Transverse colon (tissue), 4 donors: ENCODE data around the gene NEK6. TPM values are rescaled to one million over a fixed set of nuclear protein-coding genes. Genes with fewer than 3 reads are reported as not detected.

Experiments used
- DNase-seq: peaks from one replicate; pipeline ENCODE4 v3.0.0-alpha.2; 2019
- H3K27ac ChIP-seq, 4 donors: fragments of 200-600 bp; sonication (generic); 2 replicates each; pipeline ENCODE4 v1.5.1; 2016 to 2018; ENCODE audit warnings: inconsistent platforms in 4 of 4
- H3K27me3 ChIP-seq: fragments of 200-600 bp; sonication (generic); 2 replicates; pipeline ENCODE4 v1.5.1; 2017; ENCODE audit warnings: inconsistent platforms
- H3K36me3 ChIP-seq, 4 donors: fragments of 200-600 bp; sonication (generic); 2 replicates each; pipeline ENCODE4 v1.5.1; 2017 to 2019; ENCODE audit warnings: inconsistent platforms in 4 of 4
- H3K4me1 ChIP-seq, 4 donors: fragments of 200-600 bp; sonication (generic); 2 replicates each; pipeline ENCODE4 v1.5.1; 2017 to 2020; ENCODE audit warnings: inconsistent platforms in 4 of 4
- H3K4me3 ChIP-seq, 4 donors: fragments of 200-600 bp; sonication (generic); 1 replicate in 1 of 4; 2 replicates in 3 of 4; pipeline versions ENCODE4 v1.5.1 to v1.6.1; 2017 to 2019; ENCODE audit warnings: inconsistent platforms in 4 of 4
- H3K9me3 ChIP-seq, 2 donors: fragments of 200-600 bp; sonication (generic); 2 replicates each; pipeline ENCODE4 v1.5.1; 2017 to 2019; ENCODE audit warnings: inconsistent platforms in 2 of 2
- CTCF ChIP-seq, 5 experiments: fragments of 200-600 bp in 3 of 5; fragments of 450-650 bp in 2 of 5; sonication (generic) in 3 of 5; IDR thresholded peaks; 1 replicate in 2 of 5; 2 replicates in 3 of 5; pipeline ENCODE4 v1.5.1; 2016 to 2017; ENCODE audit warnings: antibody characterized with exemption in 5 of 5, inconsistent platforms in 3 of 5, mild to moderate bottlenecking in 2 of 5, moderate library complexity in 1 of 5
- EP300 ChIP-seq: sonication (generic); formaldehyde crosslinking; IDR thresholded peaks from one replicate; pipeline ENCODE4 v1.6.1; 2017; ENCODE audit warnings: antibody characterized with exemption, low read depth
- POLR2A ChIP-seq: fragments of 450-650 bp; IDR thresholded peaks from one replicate; pipeline ENCODE4 v1.6.1; 2016; ENCODE audit warnings: antibody characterized with exemption, mild to moderate bottlenecking, moderate library complexity
- POLR2AphosphoS5 ChIP-seq, 3 donors: sonication (generic); formaldehyde crosslinking; IDR thresholded peaks; one replicate each; pipeline ENCODE4 v1.6.1; 2016; ENCODE audit warnings: antibody characterized with exemption in 3 of 3
- WGBS, 2 donors: methylation state at CpG; one replicate each; pipeline ENCODE4 v1.1.5; 2018; ENCODE audit warnings: low coverage in 1 of 2; 5-methylcytosine and 5-hydroxymethylcytosine counted together
- in situ Hi-C, 4 donors: fragments of 200-750 bp; cut with MboI; loops; one replicate each; pipeline versions ENCODE4 v1.15.0 to v1.15.1; 2017; ENCODE audit warnings: low sequenced_read_pairs in 3 of 4, low pct_ligation_motif_present in 1 of 4, low pct_unique_long_range_greater_than_20kb in 1 of 4
- intact Hi-C: fragments of 100-400 bp; cut with DNase I; formaldehyde crosslinking; loops from one replicate; pipeline ENCODE4 v1.15.1; 2023; ENCODE audit warnings: low total_unique reads
- total RNA-seq, 4 donors: library from RNA; depleted of rRNA; stranded (reverse); fragments of >200 nt; gene quantifications; one replicate each; pipeline ENCODE4 v1.1.0, GENCODE V29; 2016

The NEK6 gene
- total RNA-seq, 4 donors from 2014 or later, result 12.3 to 31.1 (median 21.6) TPM

- in situ Hi-C loops (no loop called here), intact Hi-C loops (no loop called here)
- no peak for DNase-seq
- Histone ChIP-seq H3K9me3 (no peaks in the 10 kb centered on the region), H3K4me1 (peaks cover 32 to 84% (median 62%) of the 10 kb centered on the region in 4 donors), H3K36me3 (no peaks in the 10 kb centered on the region), H3K27ac (peak overlapping the region; percentile 83 to 95 (median 92)), H3K4me3 (no peak overlapping the region), H3K27me3 (no peaks in the 10 kb centered on the region)
- 86% methylated on average over 5 of the region's 5 CpGs; no CpG with 5 or more reads in 1 of the 2 donors for WGBS, 2 donors
- TF ChIP-seq CTCF (IDR thresholded peaks at IDR 0.05) (no peak), POLR2AphosphoS5 (IDR thresholded peaks at IDR 0.05) (no peak), EP300 (no peak), POLR2A (no peak)
Measured at GRCh38 chr9:124262649-124262972, 4.9 kb downstream of the NEK6 start.

DNA sequence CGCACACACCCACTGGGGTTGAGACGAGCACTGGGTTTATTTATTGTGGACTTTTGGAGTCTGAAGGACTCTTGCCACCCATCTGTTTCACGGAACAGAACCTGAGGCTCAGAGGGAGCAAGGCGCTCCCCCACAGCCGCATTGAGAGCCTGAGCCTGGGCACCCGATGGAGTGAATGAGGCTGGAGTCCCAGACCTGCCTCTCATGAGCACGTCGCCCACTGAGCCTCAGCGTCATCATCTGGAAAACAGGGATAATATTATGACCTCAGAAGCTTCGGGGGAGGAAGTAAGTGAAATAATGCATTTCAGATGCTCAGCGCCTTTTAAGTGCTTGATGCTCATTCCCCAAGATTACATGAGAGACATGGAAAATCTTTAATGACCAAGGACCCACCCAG lies 5.5 kb downstream of the NEK6 start:
- no peak overlapping the region for H3K4me3 ChIP-seq
- intact Hi-C loops (no loop called here), in situ Hi-C loops (no loop called here)
- no peaks in the 10 kb centered on the region for H3K27me3 ChIP-seq
- H3K4me1 ChIP-seq, result peaks cover 36 to 90% (median 66%) of the 10 kb centered on the region in 4 donors
- 82% methylated on average over 11 of the region's 11 CpGs; no CpG with 5 or more reads in 1 of the 2 donors for WGBS, 2 donors
- no peaks in the 10 kb centered on the region for H3K9me3 ChIP-seq
- no peaks in the 10 kb centered on the region for H3K36me3 ChIP-seq
- peak overlapping the region; percentile 51 to 95 (median 84) for H3K27ac ChIP-seq
- no peak for DNase-seq
- no peak for TF ChIP-seq POLR2AphosphoS5 (IDR thresholded peaks at IDR 0.05)
- no peak for TF ChIP-seq EP300
- TF ChIP-seq POLR2A, result no peak
- no peak for TF ChIP-seq CTCF (IDR thresholded peaks at IDR 0.05)

DNA sequence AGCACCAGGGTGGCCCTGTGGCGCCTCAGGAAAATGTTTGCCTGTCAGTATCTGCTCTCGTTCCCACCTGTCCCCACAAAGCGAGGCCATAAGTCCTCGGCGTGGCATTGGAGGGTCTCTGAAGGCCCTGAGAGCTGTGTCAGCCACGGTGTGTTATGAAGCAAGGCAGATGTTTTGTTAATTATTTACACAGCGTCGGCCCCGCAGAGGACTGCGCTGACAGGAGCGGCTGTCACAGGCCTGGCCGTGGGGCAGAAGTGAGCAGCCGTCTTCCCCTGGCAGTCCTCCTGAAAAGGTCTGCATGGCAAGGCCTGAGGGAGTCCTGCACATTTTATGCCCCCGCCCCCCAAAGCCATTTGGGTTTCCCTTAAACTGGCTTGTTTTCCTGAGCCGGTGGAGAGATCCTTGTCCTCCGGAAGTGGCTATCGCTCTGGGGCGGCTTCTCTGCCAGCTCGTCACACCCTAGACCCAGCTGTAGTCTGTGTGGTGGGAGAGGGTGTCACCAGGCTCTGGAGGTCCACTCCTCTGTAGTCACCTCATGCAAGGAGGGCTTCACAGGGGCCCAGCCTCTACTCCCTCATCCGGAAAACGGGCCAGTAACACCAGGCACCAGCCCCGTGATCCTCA lies 6.2 kb downstream of the NEK6 start:
- no peaks in the 10 kb centered on the region for H3K9me3 ChIP-seq
- H3K36me3 ChIP-seq, result no peaks in the 10 kb centered on the region
- peak overlapping the region in 1 of 4 donors; percentile 3 for H3K4me3 ChIP-seq
- no peak for DNase-seq
- H3K27ac ChIP-seq, result peak overlapping the region; percentile 51 to 95 (median 84)
- in situ Hi-C loops (no loop called here), intact Hi-C loops (no loop called here)
- H3K27me3 ChIP-seq, result no peaks in the 10 kb centered on the region
- TF ChIP-seq POLR2AphosphoS5 (IDR thresholded peaks at IDR 0.05), result no peak
- no peak for TF ChIP-seq EP300
- no peak for TF ChIP-seq CTCF (IDR thresholded peaks at IDR 0.05)
- TF ChIP-seq POLR2A, result no peak
- peaks cover 38 to 88% (median 66%) of the 10 kb centered on the region in 4 donors for H3K4me1 ChIP-seq
- 50% methylated on average over 22 of the region's 22 CpGs; no CpG with 5 or more reads in 1 of the 2 donors for WGBS, 2 donors

GRCh38 chr9:124264823-124265233 lies 7.1 kb downstream of the NEK6 start:
- Histone ChIP-seq H3K4me3 (no peak overlapping the region), H3K27ac (peak overlapping the region; percentile 51 to 95 (median 84)), H3K4me1 (peaks cover 38 to 82% (median 67%) of the 10 kb centered on the region in 4 donors), H3K9me3 (no peaks in the 10 kb centered on the region), H3K36me3 (no peaks in the 10 kb centered on the region), H3K27me3 (no peaks in the 10 kb centered on the region)
- in situ Hi-C loops (no loop called here), intact Hi-C loops (no loop called here)
- 58 to 61% methylated on average over 8 of the region's 8 CpGs for WGBS, 2 donors
- TF ChIP-seq CTCF (IDR thresholded peaks at IDR 0.05) (no peak), EP300 (no peak), POLR2AphosphoS5 (IDR thresholded peaks at IDR 0.05) (no peak), POLR2A (no peak)
- DNase-seq, result peak; percentile 54
